GM12874 (cell line): ENCODE measurements around the gene SLC22A23.

Experiments
- CTCF ChIP-seq: IDR thresholded peaks from 2 replicates; pipeline ENCODE4 v1.5.1; 2011; ENCODE audit warnings: low read depth, mild to moderate bottlenecking, control low read depth, low read length, moderate library complexity; ENCODE audit not compliant: insufficient read depth

Gene SLC22A23

DNA sequence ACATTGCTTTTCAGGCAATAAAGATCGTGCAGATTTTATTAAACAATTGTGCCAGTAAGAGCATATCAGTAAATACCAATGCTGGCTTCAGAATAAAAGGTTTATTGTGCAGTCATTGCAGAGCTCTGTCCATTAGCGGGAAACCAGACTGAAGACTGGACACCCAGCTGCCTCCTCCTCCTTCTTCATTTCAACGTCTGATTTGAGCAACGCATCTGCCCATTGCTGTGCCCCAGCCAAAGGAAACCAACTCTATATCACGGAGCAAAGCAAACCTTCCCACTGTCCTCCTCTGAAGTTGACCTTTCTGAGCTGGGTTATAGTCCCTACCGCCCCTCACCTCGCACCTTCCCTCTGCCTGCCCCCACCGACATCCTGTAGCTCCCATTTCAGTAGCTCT is 80.8 kb downstream of the SLC22A23 start:
- TF ChIP-seq CTCF = no peak

DNA sequence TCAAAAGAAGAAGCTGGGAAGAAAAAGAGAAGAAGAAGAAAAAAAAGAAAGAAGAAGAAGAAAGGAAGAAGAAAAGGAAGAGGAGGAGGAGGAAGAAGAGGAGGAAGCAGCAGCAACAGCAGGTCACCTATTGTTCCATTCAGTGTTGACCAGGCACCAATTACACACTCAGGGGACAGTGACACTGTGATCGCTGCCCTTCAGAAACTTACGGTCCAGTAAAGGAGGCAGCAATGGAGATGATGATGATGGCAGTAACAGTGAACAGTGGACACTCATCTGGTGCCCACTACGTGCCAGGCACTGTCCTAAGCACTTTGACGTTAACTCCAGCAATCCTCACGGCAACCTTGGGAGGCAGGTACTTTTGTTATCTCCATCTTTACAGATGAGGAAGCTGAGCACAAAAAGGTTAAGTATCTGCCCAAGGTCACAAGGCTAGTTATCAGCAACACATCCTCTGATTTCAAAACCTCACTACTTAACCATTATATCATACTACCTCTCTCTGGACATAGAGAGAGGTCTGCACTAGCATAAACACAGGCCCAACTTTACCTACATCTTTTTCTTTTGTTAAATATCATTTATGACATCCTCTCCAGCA is 83.2 kb downstream of the SLC22A23 start:
- TF ChIP-seq CTCF = no peak

- TF ChIP-seq CTCF = no peak
These were observed 83.8 kb downstream of the SLC22A23 start for GRCh38 chr6:3372912-3373554.

- 0 out of 2 replicates have a peak, but pooled peaks have one; percentile 4 for TF ChIP-seq CTCF
These were observed 84.5 kb downstream of the SLC22A23 start for GRCh38 chr6:3372184-3372846.

- no peak for TF ChIP-seq CTCF
These were observed 85.5 kb downstream of the SLC22A23 start for GRCh38 chr6:3371222-3371949.

- TF ChIP-seq CTCF = no peak
These were observed 86.3 kb downstream of the SLC22A23 start for GRCh38 chr6:3370361-3371221.
